ENCODE measurements around the gene OR2T10. TPM values are rescaled to one million over a fixed set of nuclear protein-coding genes. Genes with fewer than 3 reads are reported as not detected.

Gene OR2T10
- total and polyA plus RNA-seq, 2 of the 4 experiments (the other 2 are of a cell fraction) = not detected

- Histone ChIP-seq H3K23ac (ENCODE audit: low read depth, low read length) (no peak overlapping the region), H3K4me2 (ENCODE audit: low read depth, low read length) (no peak overlapping the region), H3K4ac (ENCODE audit: low read depth, low read length) (no peak overlapping the region), H4K5ac (ENCODE audit: low read depth, low read length) (no peak overlapping the region), H3K4me3 (ENCODE audit: insufficient read depth, low read depth, low read length) (no peak overlapping the region), H3K27me3 (ENCODE audit: control insufficient read depth, insufficient read depth, low read length) (no peaks in the 10 kb centered on the region), H3K9ac (ENCODE audit: low read depth, low read length) (no peak overlapping the region), H2BK15ac (ENCODE audit: low read depth, low read length) (no peak overlapping the region), H3K4me1 (ENCODE audit: control insufficient read depth, insufficient read depth, low read length) (no peaks in the 10 kb centered on the region), H3K56ac (ENCODE audit: extremely low read depth, insufficient read depth, low read length) (no peak overlapping the region), H2BK20ac (ENCODE audit: low read depth, low read length) (no peak overlapping the region), H3K36me3 (ENCODE audit: control insufficient read depth, insufficient read depth, low read length) (no peaks in the 10 kb centered on the region), H2AK9ac (replicated peaks; ENCODE audit: low read depth, low read length, poor library complexity) (no peak overlapping the region), H4K8ac (ENCODE audit: low read depth in 2 of 2, low read length in 2 of 2) (no peak overlapping the region), H2BK120ac (ENCODE audit: low read depth, low read length) (no peak overlapping the region), H3K9me1 (ENCODE audit: insufficient read depth, low read length) (no peaks in the 10 kb centered on the region), H4K91ac (ENCODE audit: insufficient read depth, low read depth, low read length) (no peak overlapping the region), H3K14ac (replicated peaks; ENCODE audit: low read depth, low read length) (no peak overlapping the region), H4K20me1 (ENCODE audit: insufficient read depth, low read length) (no peaks in the 10 kb centered on the region), H3K27ac (ENCODE audit: insufficient read depth, low read length) (no peak overlapping the region), H2AFZ (replicated peaks; ENCODE audit: low read length, poor library complexity) (no peak overlapping the region), H3K79me1 (ENCODE audit: low read depth in 1 of 2, low read length in 2 of 2) (no peaks in the 10 kb centered on the region), H2AK5ac (ENCODE audit: low read depth, low read length) (no peak overlapping the region), H3K18ac (ENCODE audit: low read depth, low read length) (no peak overlapping the region), H3K9me3 (ENCODE audit: control insufficient read depth, insufficient read depth, low read length) (peaks cover 3% of the 10 kb centered on the region; the same call in 1 of the 2 replicates), H2BK5ac (ENCODE audit: low read depth, low read length, poor library complexity, severe bottlenecking) (no peak overlapping the region)
- ChIA-PET CTCF (no interaction called here), POLR2A (ENCODE audit: unreplicated experiment) (no interaction called here)
- WGBS, 2 experiments (ENCODE audit: extremely low coverage in 2 of 2, insufficient read length in 1 of 2) = no CpG with 5 or more reads among the region's 3 CpGs
- DNase-seq (no peak), ATAC-seq (ENCODE audit: low read depth) (no peak)
- intact Hi-C loops (cut with micrococcal nuclease) = no loop called here
- BruUV-seq (replicated peaks) = no TSS peak
- dilution Hi-C loops (cut with HindIII; ENCODE audit: low sequenced_read_pairs, unreplicated experiment) = no loop called here
- no peak for TF ChIP-seq CHD1 (IDR thresholded peaks at IDR 0.05; ENCODE audit: low read depth, low read length)
- no peak for TF ChIP-seq RFX5 (IDR thresholded peaks at IDR 0.05; ENCODE audit: low read depth, low read length)
- TF ChIP-seq, protein P1, sequence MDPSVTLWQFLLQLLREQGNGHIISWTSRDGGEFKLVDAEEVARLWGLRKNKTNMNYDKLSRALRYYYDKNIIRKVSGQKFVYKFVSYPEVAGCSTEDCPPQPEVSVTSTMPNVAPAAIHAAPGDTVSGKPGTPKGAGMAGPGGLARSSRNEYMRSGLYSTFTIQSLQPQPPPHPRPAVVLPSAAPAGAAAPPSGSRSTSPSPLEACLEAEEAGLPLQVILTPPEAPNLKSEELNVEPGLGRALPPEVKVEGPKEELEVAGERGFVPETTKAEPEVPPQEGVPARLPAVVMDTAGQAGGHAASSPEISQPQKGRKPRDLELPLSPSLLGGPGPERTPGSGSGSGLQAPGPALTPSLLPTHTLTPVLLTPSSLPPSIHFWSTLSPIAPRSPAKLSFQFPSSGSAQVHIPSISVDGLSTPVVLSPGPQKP (IDR thresholded peaks at IDR 0.05; ENCODE audit: borderline replicate concordance, low read depth, low read length) = no peak
- no peak for TF ChIP-seq POLR2A (IDR thresholded peaks at IDR 0.05; ENCODE audit: low read depth, low read length)
- TF ChIP-seq MAZ (IDR thresholded peaks at IDR 0.05; ENCODE audit: borderline replicate concordance, low read depth, low read length) = no peak
- no peak for TF ChIP-seq FOS (IDR thresholded peaks at IDR 0.05; ENCODE audit: low read depth, low read length)
- in situ Hi-C loops (cut with MboI; ENCODE audit: low sequenced_read_pairs) = no loop called here
These were observed 8.2 kb downstream of the OR2T10 start for GRCh38 chr1:248589334-248589733.

Measured in IMR-90 (cell line).